ENCODE data around the gene CTIF. TPM values are rescaled to one million over a fixed set of nuclear protein-coding genes. Genes with fewer than 3 reads are reported as not detected.

Gene CTIF
- total and polyA plus RNA-seq, 2 experiments from 2014 or later = 8.6 to 14.4 TPM

DNA sequence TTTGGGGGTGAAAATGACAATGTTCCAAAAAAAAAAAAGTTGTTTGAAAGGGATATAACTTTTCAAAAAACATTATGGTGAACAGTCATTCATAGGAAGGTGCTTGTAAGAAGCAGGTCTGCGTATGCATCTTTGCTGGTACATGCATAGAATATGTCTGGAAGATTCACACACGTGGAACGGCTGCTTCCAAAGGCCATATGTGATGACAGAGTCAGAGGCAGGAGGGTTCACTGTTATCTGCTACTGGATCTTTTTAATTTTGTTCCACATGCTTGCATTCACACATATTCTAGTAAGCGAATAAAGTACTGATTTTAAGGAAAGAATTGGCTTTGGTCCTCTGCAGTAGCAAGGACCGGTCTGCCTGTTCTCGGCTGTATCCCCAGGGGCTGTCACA lies 218.5 kb downstream of the CTIF start (continued):
- TF ChIP-seq ZNF462 (CRISPR knock-in tag; IDR thresholded peaks at IDR 0.05) (no peak), ZNF331 (CRISPR knock-in tag; IDR thresholded peaks at IDR 0.05; ENCODE audit: low read depth) (no peak), EZH2phosphoT487 (IDR thresholded peaks at IDR 0.05; ENCODE audit: unreplicated experiment) (no peak), REST (IDR thresholded peaks at IDR 0.05; ENCODE audit: unreplicated experiment) (no peak)

DNA sequence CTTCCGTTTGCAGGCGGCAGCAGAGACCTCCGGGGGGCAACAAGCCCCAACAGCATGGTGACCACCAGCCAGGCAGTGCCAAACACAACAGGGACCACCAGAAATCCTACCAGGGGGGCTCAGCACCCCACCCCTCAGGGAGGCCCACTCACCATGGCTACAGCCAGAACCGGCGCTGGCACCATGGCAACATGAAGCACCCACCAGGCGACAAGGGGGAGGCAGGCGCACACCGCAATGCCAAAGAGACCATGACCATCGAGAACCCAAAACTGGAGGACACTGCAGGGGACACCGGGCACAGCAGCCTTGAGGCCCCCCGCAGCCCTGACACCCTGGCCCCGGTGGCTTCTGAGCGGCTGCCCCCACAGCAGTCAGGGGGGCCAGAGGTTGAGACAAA lies 219.1 kb downstream of the CTIF start:
- H3K27me3 Mint-ChIP-seq (ENCODE audit: insufficient read depth, low read depth, poor library complexity) = peaks cover 2% of the 10 kb centered on the region

More for the DNA sequence above, 219.1 kb downstream of the CTIF start:
- H3K36me3 Mint-ChIP-seq (ENCODE audit: low read depth) = peaks cover 15% of the 10 kb centered on the region
- no peaks in the 10 kb centered on the region for H3K36me3 ChIP-seq (ENCODE audit: insufficient read depth)
- H3K9me3 Mint-ChIP-seq = no peaks in the 10 kb centered on the region
- H3K79me2 ChIP-seq (replicated peaks; ENCODE audit: insufficient read depth) = no peaks in the 10 kb centered on the region
- H2AFZ ChIP-seq = no peak overlapping the region
- DNase-seq (ENCODE audit: low spot score) (no peak), ATAC-seq (no peak)
- no peaks in the 10 kb centered on the region for H3F3A ChIP-seq (replicated peaks; ENCODE audit: low read depth)
- no peaks in the 10 kb centered on the region for H3K4me1 ChIP-seq (ENCODE audit: insufficient read depth)
- peaks cover 7% of the 10 kb centered on the region; the same call in 2 of the 3 replicates for H3K4me1 Mint-ChIP-seq
- H3K4me3 ChIP-seq = no peak overlapping the region
- no peak overlapping the region for H3K27ac Mint-ChIP-seq
- no peaks in the 10 kb centered on the region for H4K20me1 ChIP-seq (replicated peaks; ENCODE audit: insufficient read depth)
- TF ChIP-seq EZH2phosphoT487 (IDR thresholded peaks at IDR 0.05; ENCODE audit: unreplicated experiment) = no peak
- TF ChIP-seq ZNF114 (CRISPR knock-in tag; IDR thresholded peaks at IDR 0.05) = no peak
- TF ChIP-seq ZNF462 (CRISPR knock-in tag; IDR thresholded peaks at IDR 0.05) = no peak
- no peak for TF ChIP-seq EZH2 (IDR thresholded peaks at IDR 0.05; ENCODE audit: low read depth, unreplicated experiment)
- no peak overlapping the region for H3K4me2 ChIP-seq
- H3K9me2 ChIP-seq (ENCODE audit: insufficient read depth) = no peaks in the 10 kb centered on the region
- H3K4me3 Mint-ChIP-seq = no peak overlapping the region
- H3K27me3 ChIP-seq (ENCODE audit: insufficient read depth) = no peaks in the 10 kb centered on the region
- no peak overlapping the region for H3K27ac ChIP-seq (ENCODE audit: low read depth)
